DMS 273 treated with DMSO at 0.1 percent for 48 hours (cell line): ENCODE results near the gene HOXB4.

ENCODE experiments used
- DNase-seq: peaks from one replicate; lab custom pipeline; 2025; lab: John Stamatoyannopoulos, UW

HOXB4 gene

DNA sequence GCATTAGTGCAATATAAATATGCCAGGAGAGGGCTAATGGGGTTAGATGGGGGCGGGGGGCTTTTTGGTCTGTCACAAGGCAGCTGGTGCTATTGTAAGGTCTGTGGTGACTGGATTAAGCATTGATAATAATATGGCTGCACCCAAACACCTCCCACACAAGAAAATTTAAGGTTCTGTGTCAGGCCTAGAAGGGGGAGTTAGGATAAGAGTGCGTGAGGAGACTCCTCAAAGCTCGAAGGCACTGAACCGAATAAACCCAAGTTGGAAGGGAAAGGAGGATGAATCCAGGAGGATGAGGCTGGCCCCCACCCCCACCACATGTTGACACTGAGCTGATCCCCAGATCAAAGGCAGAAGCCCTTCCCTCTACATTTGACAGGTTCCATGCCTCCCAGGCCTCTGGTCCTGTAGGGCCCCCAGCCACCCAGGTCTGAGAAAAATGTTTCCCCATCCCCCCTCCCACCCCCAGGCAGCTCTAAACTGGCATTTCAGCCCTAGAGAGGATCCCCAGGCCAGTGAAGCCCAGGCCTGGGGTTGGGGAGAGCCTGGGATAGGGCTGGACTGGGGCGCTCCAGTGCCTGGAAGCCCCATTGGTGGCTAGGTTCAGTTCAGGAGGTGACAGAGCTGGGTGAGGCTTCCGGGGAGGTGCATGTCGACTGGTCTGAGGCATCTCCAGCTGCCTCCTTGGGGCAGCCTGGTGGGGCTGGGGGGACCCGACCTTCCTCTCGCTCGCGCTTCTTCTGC is 49.0 kb downstream of the HOXB4 start:
- no peak for DNase-seq

GRCh38 chr17:48528153-48528935 is 49.8 kb downstream of the HOXB4 start:
- DNase-seq: no peak

DNA sequence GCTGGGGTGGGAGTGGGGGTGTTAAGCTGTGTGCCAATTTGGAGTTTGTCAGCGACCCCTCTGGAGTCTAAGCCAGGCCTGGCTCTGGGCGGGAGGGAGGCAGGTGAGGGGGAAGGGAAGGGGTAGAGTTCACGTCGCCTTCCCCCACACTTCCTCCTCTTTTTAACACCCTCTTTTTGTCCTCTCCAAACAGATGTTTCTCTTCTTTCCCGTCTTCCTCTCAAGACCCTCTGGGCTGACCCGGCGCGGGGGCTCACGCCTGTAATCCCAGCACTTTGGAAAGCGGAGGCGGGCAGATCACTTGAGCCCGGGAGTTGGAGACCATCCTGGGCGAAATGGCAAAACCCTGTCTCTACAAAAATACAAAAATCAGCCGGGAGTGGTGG is 50.6 kb downstream of the HOXB4 start:
- DNase-seq: no peak

GRCh38 chr17:48526608-48527546 is 51.3 kb downstream of the HOXB4 start:
- no peak for DNase-seq
